COR-L47 (cell line): Measurements from ENCODE around the gene TTC7B.

Experiments
- DNase-seq: peaks from one replicate; lab custom pipeline; 2025; lab: John Stamatoyannopoulos, UW

TTC7B gene

DNA sequence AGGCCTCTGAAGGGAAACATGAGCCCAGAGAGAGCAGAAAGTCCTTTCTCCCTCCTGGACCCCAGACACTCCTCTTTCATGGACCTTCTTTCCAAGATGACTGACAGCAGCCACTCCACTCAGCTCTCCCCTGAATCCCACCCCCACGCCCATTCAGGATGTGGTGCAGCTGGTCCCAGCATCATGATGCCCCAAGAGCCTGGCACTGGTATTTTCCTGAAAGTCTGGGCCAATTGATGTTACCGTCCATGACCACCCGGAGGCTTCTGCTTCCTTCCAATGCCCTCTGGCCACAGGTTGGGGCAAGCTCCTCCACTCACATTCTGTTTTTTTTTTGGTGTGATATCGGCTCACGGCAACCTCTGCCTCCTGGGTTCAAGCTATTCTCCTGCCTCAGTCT is 306.8 kb downstream of the TTC7B start:
- DNase-seq: peak; percentile 62

DNA sequence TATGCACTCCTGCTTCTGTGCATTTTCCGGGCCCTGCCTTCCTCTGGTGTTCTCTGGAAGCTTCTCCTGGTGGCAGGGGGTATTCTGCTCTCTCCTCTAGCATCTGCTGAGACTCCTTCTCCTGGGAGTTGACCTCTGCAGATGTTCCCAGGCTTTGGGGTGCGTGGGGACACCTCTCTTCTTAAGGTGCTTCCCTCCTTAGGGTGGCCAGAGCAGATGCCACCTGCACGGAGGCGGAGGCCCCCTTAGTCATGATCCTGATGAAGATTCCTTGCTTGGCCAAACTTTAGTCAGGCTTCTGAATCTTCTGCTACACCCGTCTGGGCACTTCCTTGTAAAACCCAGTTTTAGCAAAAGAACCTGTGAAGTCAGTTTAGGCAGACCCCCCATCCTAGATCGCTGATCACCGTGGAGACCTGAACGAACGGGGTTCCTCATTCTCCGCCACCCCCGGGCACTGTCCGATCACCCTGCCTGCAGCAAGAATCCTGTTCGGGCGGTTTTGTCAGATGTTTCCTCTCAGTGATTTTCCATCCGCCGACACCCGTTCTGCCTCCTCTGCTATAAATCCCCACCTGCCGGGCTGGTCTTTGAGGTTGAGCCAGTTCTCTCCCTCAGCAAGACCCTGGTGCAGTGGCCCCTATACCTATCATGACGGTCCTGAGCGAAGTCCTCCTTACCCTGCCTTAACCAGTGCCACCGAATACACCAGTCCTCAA is 307.5 kb downstream of the TTC7B start:
- DNase-seq: no peak

DNA sequence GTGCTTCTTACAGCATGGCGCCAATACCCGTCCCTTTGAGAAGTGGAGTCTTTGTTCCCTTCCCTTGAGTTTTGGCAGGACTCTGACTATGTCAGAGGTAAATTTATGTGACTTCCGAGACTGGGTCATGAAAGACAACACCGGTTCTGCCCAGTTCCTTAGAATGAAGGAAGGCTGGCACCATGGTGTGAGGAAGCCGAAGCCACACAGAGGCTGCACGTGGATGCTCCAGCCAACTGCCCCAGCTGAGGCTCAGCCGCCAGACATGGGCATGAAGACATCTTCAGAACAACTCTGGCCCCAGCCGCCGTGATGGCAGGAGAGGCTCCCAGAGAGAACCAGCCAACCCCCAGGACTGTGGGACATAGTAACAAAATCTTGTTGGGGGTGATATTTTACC is 308.2 kb downstream of the TTC7B start:
- DNase-seq: no peak

DNA sequence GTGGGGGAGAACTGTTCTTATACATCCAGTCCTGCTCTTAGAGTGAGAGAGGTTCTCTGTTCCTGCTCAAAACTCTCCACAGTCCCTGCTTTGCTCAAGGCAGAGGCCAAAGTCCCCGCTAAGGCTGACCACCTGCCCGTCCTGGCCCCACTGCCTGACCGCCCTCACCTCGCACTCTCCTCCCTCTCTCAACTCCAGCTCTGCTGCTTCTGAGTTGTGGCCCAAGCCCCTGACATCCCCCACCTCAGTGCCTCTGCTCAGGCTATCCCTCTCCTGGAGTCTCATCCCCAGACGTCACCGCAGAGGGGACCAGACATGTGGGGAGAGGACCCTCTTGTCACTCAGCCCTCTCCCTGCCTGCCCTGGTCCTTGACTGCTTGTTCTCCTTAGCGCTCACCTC is 308.8 kb downstream of the TTC7B start:
- DNase-seq: no peak

DNA sequence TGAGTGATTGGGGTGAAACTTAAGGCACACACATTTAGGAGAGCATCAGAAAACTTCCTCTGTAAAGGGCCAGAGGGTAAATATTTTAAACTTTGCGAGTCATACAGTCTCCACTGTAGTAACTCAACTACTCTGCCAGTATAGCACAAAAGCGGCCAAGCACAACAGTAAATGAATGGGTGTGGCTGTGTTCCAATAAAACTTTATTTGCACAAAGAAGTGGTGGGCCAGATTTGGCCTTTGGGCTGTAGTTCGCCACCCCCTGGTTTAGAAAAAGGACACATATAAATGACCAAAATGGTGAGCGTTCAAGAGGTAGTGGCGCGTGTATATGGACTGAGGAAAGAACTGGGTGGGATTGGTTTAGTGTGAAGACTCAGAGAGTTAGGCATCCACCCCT is 309.5 kb downstream of the TTC7B start:
- no peak for DNase-seq

DNA sequence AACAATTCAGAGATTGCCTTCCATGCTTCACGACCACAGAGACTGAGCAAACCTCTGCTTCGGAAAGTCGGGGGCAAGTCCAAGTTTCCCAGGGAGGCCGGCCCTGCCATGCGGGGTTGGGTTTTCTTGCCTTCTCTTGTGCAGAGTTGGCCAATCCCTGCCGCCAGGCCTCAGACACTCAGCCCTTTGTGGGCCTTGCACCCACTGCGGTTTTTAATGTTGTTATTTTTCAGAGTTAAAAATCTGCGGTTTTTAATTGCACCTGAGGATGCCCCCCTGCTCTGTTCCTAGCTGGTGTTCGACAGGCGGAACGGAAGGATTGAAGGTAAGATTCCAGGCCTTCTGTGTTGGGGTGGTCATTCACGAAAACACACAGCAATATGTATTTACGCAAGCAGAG is 310.7 kb downstream of the TTC7B start:
- no peak for DNase-seq

DNA sequence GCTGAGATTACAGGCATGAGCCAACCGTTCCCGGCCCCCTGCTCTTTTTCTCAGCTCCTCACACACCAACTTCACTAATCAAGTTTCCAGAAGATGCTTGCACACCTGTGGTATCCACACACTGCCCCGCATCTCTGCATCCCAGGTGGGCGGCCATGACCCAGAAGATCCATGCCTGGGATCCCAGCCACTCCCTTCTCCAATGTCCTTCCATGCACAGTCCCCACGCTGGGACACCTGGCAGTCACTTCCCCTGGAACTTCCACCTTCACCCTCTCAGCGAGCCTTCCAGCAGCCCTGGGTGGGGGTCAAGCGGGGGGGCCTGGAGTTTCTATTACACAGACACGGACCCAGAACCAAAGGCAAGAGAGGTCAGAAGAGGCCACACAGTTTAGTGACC is 311.6 kb downstream of the TTC7B start:
- DNase-seq: no peak

DNA sequence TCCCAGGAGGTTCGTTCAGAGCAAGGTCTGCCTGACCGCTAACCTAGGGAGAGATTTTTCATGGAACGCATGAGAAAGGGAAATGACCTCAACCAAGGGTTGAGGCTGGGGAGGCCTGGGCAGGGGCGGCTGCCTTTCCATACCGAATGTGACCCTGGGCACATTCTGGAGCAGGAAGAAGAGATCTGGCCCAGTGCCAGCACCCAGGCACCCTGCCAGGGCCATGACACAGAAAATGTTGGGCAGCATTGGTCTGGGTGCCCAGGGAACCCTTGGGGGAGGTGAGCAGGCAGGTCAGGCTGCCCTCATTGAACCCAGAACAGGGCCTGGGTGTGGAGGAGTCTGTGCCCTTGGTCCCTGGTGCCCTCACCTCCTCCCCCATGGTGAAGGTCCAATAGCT is 312.6 kb downstream of the TTC7B start:
- DNase-seq: peak; percentile 38

DNA sequence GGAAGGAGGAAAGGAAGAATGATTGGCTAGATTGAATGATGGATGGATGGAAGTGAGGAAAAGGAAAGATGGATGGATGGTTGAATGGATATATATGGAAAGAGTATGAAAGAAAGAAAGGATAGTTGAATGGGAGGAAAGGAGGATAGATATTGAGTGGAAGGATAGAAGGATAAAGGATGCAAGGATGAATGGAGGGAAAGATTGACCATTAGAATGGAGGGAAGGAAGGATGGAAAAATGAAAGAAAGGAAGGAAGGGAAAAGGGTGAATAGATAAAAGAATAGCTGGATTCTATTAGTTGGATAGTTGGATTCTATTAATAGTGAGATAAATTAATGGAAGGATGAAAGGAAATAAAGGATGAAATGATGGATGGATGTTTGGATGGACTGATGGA is 313.5 kb downstream of the TTC7B start:
- DNase-seq: no peak

DNA sequence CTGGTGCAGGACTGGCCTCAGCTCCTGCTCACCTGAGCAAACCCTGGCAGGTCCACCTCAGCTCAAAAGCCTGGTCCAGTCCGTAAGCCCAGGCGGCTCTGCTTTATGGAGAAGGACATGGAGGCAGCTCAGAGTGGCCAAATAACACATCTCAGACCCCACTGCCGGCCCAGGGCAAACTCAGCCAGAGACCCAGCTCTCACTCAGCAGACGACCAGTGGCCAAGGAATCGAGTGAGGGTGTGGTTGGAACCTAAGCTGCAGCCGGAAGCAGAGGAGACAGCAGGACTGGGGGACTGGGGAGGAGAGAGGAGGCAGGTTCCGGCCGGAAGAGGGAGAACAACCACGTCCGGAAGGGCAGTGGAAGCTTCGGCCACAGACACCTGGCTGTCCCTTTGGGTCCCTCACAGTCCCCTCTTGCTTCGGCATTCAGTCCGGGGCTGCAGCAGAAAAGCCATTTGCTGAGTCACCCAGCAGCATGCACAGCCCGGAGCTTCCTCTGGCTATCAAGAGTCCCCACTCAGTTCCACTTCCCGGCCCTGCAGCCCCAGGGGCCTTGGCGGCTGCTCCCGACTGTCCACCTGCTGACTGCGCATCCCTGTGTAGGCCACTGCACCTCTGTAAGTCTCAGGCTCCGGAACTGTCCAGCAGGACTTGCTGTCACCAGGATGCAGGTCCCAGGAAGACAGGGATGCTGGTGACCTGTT is 315.4 kb downstream of the TTC7B start:
- DNase-seq: no peak

DNA sequence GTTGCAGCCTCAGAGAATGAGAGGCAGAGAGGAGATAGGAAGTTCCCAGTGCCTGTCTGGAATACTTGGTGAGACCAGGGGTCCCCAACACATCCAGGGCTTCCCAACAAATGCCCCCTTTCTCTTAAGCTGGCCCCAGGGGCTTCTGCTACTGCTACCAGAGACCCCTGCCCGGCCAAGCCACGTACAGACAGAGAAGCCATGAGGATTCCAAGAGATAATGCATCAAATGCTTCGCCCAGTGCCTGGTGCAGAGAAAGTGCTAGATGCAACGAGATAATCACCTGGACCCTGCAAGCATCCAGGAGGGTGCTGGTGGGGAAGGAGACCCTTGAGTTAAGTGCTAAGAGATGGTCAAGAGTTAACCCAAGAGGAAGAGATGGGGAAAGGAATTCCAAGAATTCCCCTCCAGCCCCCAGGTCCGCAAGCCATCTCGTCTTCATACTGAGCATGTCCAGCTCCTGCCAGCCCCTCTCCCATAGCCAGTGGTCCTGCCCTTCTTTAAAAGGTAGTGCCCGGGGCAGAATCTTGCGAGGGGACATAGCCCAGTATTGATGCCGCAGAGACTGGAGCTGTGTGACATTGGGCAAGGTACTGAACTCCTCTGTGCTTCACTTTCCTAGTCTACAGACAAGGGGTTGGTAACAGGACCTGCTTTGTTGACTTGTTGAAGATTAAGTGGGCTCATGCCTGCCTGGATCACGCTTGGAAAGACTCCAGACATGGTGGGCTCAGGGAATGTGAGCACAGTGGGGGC is 316.1 kb downstream of the TTC7B start:
- DNase-seq: no peak

DNA sequence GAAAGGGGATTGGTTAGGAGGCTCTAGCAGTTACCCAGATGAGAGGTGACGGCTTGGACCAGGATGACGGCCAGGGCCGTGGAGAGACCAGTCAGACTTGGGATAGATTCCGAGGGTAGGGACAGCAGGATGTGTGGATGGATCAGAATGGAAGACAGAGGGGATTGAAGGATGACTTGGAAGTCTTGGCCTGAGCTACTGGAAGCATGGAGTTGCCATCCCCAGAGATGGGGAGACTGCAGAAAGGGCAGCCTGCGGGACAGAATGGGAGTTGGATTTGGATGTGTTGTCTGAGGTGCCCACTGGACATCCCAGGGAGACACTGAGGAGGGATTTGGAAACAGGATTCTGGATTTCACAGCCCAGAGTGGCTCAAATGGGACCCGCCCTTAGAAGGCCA is 317.1 kb downstream of the TTC7B start:
- no peak for DNase-seq

DNA sequence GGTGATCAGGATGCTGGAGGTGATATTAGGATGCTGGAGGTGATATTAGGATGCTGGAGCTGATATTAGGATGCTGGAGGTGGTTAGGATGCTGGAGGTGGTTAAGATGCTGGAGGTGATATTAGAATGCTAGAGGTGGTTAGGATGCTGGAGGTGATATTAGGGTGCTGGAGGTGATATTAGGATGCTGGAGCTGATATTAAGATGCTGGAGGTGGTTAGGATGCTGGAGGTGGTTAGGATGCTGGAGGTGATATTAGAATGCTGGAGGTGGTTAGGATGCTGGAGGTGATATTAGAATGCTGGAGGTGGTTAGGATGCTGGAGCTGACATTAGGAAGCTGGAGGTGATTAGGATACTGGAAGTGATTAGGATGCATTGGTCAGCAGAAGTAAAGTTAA is 318.0 kb downstream of the TTC7B start:
- no peak for DNase-seq

DNA sequence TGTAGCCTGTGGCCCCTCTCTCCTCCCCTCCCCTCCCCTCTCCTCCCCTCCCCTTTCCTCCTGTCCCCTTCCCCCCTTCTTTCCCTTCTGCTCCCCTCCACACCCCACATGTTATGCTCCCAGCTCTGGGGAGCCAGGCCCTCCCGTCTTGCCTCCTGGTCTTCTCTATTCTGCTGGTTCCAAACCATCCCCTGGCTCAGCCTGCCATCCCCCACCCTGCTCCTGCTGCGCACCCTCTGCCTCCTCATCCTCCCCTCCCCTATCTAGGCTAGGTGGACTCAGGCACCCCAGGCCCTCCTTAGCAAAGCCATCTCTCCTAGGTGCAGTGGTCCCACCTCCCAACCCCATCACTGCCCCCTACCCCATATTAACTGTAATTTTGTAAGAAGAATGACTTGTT is 319.9 kb downstream of the TTC7B start:
- no peak for DNase-seq

DNA sequence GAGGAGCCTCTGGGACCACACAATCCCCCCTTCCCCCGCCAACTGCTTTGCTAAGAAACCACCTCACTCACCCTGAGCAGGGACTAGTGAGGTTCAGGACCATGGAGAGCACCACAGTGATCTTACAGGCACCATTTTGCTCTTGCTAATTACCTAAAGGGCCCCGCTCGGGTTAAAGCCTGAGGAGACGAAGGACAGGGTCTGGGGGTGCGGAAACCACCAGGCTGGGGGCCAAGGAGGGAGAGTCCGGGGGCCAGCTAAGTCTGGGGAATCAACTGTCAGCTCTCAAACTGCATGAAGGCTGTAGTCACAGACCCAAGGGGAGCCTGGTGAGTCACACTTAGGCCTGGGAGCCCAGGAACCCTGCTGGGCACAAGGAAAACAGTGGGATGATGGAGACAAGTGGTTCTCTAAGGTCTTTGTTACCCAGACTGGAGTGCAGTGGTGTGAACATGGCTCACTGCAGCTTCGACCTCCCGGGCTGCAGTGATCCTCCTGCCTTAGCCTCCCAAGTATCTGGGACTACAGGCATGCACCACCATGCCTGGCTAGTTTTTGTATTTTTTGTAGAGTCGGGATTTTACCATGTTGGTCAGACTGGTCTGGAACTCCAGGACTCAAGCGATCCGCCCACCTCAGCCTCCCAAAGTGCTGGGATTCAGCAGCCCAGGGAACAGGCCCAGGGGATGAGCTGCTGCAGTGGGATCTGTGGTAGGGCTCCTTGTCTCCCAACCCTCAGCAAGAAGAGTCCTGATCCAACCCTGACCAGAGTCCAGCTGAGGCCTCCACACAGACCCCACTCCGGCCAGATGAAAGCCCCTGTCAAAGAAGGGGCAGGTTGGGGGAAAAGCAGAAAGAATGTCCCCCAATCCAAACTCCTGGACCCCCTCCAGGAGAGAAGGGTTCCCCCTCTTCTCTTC is 320.6 kb downstream of the TTC7B start:
- no peak for DNase-seq

DNA sequence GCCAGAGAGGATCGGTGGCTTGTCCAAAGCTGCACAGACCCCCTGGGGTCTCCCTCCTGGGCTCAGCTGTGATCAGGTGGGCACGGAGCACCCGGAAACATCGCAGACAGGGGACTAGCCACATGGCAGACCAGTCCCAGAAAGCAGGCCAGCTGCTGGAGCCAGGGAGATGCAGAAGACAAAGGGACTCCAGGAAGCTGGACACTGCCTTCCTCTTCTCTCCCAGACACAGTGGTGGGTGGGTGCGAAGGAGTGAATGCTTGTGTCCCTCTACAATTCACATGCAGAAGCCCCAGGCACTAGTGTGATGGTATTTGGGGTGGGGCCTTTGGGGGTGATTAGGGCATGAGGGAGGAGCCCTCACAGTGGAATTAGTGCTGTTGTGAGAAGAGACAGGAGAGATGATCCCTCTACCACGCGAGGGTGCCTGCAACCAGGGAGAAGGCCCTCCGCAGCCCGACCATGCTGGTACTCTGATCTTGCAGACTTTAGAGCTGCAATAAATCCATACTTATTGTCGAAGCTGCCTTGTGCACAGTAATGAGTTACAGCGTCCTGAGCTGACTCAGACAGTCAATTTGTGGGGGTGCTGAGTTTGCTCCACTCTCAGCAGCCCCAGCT is 324.2 kb downstream of the TTC7B start:
- DNase-seq: no peak

DNA sequence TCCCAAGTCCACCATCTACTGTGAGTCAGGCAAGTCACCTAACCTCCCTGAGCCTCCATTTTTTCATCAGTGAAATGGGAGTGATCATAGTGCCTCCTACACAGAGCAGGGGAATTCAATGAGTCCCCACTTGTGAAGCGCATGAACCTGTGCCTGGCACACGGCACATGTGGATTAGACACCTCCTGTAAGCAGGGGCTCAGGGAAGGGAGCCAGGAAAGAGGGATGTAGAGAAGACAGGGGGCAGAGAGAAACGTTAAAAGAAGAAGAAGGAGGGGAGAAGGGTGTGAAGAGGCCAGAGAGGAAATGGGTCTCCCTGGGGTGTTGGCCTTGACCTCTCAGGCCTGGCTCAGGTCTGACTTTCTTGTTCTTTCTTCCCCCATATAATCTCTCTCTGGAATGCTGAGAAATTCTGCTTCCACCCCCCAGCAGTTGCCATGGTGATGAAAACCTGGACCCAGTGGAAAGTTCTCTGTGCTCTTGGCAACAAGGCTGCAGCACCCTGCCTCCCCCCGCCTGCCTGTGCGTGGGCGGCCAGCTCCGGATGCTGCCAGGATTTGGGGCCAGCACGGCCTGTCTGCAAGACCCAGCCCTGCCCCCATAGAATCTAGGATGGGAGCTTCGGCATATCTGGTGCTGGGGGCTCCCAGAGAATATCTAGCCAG is 324.9 kb downstream of the TTC7B start:
- peak; percentile 55 for DNase-seq

DNA sequence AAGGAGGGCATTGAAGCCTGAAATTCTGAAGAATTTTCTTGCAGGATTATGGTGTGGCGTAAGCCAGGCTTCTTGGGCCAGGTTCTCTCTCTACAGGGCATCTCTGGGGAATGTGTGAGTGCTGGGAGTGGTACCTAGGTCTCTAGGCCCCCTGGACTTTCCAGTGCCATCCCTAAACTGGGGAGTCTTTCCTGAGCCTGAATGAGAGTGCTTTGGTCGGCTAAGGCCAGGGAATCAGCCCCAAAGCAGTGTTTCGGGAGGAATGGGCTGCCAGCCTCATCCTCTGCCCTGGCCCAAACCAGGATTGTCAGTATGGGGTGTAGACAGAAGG is 325.5 kb downstream of the TTC7B start:
- DNase-seq: no peak

DNA sequence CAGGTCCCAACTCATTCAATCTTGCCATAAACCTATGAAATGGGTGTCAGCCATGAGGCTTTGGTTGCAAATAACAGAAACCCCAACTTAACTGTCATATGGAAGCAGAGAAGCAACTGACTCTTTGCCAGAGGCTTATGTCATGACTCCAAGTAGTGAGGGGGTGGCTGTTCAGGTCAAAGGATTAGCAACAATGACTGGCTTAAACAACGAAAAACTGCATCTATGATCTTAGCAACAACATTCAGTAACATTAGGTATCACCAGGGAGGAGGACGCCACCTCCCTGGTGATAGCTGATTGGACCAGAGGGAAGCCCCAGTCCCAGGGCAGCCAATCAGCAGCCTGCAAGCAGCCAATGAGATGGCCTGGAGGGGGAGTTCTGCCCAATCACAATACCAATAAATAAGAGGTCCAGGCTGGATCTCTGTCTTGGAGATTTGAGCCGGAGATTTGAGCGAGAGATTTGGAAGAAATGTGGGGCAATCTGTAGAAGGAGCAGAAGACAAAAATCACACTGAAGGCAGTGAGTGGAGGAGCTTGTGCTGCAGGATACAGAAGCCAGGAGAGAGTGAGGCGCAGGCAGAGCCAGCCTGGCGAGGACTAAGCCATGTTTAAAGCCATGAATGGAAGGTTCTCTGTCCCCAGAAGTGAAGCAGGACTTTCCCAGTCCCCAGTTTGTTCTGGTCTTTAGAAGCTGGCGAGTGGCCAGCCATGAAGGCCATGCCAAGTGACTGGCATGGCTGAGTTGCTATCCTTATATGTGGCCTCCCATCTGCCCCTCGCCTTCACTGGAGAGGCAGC is 326.1 kb downstream of the TTC7B start:
- DNase-seq: no peak

DNA sequence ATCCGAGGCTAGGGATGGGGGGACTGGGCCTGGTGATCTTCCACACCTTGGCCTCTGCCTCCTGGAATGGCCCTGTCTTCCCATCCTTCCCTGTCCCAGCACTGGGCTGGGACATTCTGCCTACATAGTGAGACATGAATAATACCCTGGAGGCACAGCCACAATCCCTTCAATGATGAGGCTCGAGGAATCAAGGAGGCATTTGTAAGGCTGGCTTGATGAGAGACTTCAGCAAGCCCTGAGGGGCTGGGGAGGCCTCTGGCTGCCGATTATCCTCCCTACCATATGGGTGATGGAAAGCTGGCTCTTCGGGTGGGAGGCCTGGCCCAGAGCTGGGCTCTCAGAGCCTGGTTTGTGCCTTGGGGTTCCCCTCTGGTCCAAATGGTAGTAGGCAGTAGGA is 326.9 kb downstream of the TTC7B start:
- DNase-seq: no peak
